CD1c-positive myeloid dendritic cell (primary cell): ENCODE measurements around the gene C5orf22.
"Not testable (repeated sequence)": the region's sequence is repeated elsewhere in the genome, so short reads cannot be mapped to it uniquely, and the experiment has no call there.

Experiments
- DNase-seq: peaks from one replicate; pipeline ENCODE4 v3.0.0-alpha.2; 2016; ENCODE audit errors: extremely low spot score

C5orf22 gene

DNA sequence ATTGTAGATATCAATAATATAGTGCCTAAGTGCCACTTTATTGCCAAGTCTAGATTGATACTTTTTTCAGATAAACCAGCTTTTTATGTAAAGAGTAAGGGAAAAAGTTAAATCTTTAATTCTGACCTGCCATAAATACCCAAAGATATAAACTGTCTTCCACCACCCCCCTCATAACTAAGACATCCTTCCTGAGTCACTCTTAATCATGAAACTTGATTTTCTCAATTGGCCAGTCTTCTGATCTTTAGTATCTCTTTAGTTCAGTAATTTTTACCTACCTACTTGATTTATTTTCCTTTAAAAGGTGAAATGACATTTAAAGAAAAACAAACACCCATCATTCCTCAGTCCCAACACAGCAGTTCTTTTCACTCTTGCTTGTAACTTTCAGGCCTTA, 21.8 kb downstream of the C5orf22 start:
- DNase-seq: no peak

DNA sequence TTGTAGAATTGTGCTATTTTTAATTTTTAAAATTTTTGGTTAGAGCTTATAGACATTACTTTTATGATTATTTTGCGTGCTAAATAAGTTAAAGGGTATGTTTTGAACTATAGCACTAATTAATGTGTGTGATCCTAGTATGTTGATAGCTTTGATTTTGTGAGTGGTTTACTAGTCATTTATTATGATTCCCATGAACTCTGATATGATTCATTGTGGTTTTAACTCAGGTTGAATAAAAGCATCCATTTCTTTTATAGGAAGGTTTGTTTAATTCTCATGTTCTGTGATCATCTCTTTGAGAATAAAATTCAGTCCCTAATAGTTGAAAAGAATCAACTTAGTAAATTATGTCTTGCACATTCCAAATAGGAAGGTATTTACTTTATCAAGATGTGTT, 22.5 kb downstream of the C5orf22 start:
- no peak for DNase-seq

DNA sequence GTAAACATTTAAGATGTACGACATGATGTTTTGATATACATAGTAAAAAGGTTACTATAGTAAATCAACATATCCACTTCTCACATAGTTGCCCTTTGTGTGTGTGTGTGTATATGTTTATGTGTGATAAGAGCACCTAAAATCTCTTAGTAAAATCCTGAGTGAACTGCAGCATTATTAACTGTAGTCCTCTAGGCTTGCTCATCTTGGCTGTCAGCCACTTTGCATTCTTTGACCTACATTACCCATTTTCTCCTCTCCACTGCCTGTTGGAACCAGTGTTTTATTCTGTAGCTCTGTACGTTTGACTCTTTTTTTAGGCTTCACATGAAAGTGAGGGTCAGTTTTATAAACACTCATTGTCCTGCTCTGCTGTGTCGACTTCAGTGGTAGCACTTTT, 24.4 kb downstream of the C5orf22 start:
- no peak for DNase-seq

DNA sequence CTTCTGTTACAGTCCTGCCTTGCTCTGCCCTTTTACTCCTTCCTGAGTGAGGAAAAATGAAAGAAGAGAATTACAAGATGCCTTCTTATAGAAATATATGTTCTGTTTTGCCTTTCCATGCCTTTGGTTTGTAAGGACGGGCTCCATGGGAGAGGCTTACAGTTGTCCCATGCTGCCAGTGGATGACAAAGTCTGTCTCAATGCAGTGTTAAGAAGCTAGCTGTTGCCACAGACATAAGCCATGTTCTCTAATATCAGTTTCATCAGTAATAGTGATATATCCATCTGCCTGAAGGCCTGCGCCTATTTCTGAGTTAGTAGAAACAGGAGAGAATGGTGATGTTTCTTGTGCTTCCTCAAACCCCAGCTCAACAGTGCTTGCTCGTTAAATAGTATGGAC, 27.8 kb downstream of the C5orf22 start:
- no peak for DNase-seq

DNA sequence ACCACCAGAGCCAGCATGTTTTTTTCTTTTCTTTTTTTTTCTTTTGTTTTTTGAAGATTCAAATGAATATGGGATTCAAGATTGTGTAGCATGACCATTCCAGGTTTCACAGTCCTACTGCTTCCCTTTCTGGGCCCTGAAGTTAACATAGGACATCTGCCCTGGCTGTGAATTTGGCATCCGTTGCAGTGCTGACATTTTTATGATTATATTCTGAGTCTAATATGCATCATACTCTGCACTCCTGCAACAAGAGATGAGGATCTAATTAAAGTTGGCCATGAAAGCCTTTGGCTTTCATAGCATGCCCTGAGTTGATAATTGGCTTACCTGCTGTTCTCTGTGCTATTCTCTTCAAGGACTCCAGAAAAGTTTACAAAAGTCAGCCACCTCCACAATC, 29.8 kb downstream of the C5orf22 start:
- DNase-seq: no peak

DNA sequence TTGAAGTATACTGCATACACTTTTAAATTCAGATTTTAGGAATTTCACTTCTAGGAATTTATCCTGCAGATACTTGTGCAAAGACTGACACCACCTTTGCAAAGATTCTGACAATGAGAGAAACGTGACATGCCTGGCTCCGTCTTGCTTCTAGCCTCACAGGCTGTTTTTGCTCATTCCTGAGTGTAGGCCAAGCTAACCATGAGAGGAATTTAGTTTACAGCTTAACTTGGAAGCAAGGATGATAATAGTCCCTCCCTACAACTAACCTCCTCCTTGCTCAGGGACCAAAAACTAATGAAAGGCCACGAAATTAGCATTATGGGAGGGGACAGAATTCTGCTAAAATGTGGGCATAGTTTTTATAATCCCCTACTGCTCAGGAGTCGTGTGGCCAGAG, 31.1 kb downstream of the C5orf22 start:
- DNase-seq: no peak

DNA sequence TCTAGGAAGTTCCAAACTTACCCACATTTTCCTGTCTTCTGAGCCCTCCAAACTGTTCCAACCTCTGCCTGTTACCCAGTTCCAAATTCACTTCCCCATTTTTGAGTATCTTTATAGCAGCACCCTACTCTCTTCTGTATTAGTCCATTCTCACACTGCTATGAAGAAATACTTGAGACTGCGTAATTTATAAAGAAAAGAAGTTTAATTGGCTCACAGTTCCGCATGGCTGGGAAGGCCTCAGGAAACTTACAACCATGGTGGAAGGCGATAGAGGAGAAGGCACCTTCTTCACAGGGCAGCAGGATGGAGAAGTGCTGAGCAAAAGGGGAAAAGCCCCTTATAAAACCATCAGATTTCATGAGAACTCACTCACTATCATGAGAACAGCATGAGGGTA, 34.3 kb downstream of the C5orf22 start:
- peak; percentile 38 for DNase-seq

DNA sequence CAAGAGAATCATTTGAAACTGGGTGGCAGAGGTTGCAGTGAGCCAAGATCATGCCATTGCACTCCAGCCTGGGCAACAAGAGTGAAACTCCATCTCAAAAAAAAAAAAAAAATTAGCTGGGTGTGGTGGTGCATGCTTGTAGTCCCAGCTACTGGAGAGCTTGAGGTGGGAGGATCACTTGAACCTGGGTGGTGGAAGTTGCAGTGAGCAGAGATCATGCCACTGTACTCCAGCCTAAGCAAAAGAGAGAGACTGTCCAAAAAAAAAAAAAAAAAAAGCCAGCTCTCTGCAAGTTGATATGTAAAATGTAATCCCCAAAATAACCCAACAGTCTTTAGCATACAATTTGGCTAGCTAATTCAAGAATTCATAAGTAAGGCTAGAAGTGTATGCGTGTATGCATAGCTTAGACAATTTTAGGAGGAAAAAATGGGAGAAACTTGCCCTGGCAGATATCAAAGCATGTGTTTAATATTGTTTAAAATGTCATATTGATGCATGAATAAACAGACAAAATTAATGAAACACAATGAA, 36.3 kb downstream of the C5orf22 start:
- DNase-seq: no peak

DNA sequence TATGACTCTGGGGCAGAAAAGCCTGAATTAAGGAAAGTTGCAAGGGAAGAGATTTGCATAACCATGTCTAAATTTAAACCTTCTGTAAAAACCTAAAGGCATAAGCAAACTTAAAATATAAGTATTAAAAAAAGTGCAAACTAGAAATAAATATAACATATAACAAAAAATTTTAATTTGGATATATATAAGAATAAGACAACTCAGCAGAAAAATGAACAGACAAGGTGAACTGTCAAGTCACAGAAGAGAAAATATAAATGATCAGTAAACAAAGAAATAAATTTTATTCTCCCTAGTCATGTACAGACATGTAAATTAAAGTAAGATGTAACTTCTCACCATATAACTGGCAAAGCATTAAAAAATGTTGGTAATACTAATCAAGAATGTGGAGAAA, 37.0 kb downstream of the C5orf22 start:
- DNase-seq: no peak

DNA sequence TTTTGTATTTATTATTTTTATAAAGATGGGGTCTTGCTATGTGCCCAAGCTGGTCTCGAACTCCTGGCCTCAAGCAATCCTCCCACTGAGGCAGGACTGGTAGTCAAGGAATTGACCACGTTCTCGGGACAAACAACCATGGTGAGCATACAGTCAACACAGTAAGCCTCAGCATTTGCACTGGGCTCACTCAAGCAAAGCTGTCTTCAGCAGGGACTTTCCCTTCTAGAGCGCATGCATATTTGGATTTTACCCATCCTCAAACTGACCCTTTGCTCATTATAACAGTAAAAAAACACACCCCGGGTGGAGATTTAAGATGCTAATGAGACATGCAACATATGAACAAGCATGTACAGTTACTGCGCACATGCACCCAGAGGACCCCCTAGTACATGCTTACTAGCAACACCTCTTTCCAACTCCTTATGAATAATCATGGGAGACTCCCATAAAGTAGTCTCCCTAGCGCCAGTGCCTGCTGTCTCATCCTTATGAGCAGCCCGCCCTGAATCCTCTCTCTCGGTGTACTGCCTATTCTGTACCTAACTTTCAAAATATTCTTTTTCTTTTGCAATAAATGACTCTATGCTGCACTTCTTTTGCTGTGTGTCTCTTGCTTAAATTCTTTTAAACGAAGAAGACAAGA, 41.5 kb downstream of the C5orf22 start:
- DNase-seq: no peak

DNA sequence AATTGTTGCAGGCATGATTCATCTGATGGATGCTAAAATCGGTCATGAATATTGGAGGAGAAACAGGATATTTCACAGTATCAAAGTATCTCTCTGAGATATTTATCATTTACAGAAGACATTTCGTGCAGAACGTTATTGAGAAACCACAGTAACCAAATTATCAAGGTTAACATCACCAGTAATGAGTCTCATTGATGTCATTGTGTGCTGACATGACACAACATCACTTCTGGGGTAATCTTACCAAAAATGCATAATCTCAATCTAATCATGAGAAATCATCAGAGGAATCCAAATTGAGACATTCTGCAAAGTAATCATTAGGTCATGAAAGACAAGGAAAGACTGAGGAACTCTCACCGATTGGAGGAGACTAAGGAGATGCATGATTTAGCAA, 42.7 kb downstream of the C5orf22 start:
- DNase-seq: no peak

DNA sequence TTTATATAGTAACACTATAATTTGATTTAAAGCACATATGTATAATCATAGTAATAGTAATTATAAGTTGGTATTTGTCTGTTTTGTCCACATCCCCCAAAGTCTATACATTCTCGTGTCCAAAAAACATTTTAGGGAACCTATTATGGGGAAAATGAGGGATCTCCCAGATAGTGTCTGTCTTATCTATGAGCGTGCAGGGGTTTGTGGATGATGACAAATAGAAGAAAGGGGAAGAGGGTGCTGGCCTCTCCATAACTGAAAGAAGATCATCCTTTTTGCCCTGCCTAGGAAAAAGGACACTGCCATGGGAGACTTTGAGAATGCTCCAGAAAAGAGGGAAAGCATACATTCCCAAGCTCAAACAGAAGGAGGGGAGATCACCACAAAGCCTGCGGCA, 45.3 kb downstream of the C5orf22 start:
- no peak for DNase-seq

DNA sequence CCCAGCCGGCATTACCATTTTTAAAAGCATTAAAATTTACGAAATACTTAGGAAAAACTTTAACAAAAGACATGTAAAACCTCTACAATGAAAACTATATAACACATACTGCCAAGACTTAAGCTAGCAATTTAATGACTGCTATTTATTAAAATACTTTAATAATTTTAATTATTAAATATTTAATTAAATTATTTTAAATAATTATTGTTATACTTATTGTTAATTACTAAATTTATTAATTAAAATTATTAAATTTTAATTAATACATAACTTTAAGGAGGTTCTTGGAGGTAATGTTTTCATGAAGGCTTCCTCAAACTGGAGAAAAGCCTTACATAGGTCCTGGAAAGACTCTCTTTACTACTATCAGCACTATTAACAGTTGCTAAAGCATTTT, 47.5 kb downstream of the C5orf22 start:
- no peak for DNase-seq

DNA sequence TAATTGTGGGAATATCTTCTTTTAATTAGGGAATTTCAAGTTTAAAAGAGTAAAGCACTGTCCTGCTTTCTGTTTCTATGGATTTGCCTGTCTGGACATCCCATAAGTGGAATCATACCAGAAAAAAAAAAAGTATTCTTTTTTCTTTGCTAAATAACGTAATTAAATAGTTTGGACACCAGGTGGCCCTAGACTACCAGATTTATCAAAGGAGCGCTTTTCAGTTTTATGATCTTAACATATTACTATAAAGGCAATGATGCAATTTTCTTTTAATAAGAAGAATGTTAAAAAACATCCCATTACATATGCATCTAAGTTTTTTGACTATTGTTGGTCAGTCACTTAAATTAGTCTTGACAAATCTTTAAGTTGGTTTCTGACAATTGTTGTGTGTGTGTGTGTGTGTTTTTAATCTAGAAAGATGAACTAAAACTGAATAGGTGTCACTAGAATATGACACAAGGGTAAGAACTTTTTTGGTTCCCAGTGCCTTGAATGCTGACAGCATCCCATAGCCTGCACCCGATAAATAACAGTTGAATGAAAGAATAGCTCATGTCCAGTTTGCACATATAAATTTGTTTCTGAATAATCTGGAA, 49.5 kb downstream of the C5orf22 start:
- DNase-seq: peak; percentile 59

DNA sequence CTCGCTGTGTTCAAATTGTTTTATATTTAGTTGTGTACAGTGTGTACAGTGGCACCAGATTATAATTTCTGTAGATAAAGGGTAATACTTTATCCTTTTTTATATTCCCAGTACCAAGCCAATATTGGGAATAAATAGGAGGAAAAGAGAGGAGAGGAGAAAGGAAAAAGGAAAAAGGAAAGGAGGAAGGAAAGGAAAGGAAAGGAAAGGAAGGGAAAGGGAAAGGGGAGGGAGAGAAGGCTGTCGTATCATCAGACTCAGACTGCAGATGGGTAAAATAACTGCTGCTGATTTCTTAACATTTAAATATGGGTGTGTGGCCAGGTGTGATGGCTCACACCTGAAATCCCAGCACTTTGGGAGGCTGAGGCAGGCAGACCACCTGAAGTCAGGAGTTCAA, 51.0 kb downstream of the C5orf22 start:
- DNase-seq: no peak

DNA sequence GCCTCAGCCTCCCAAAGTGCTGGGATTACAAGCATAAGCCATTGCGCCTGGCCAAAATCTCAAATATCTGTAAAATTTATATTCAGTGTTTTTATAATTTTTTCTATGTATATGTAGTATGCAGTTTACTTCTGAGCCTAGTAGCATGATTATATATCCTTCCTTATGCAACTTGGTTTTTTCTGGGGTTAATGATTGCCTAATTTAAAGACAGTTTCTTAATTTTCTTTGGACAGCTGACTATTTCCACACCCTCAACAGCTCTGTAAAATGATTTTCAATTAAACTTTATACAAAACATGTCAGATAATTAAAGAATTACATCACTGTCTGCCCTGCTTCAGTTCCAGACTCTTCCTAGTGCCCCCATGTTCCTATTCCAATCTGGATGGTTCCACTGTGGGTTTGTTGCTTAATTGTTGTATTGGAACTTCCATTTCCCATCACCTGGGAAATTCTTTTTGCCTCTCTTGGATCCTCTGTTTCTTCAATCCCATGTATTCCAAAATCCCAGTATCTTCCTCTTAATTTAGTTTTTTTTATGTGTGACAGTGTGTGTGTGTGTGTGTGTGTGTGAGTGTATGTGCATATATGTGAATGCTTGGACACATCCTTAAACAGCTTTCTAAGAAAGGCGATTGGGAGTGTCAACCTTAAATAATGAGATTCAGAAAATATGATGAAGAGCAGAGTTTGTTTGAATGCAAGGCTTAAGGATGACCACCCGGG, 53.2 kb downstream of the C5orf22 start:
- DNase-seq: no peak

DNA sequence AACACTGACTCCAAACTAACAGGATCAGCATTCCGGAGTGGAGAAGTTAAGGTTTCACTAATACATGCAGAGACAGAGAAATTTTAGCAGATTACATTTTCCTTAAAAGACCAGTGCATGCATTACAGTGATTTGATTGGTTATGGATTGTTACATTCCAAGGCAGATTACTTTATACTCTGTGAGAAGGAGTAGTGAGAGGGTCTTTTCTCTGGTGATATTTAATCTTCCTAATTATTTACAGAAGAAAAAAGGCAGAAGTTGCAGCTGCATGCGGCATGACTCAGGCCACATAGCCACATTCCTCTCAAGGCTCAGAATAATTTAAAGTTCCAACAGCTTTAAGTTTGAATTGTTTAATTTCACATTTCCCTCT, 53.8 kb downstream of the C5orf22 start:
- DNase-seq: no peak

DNA sequence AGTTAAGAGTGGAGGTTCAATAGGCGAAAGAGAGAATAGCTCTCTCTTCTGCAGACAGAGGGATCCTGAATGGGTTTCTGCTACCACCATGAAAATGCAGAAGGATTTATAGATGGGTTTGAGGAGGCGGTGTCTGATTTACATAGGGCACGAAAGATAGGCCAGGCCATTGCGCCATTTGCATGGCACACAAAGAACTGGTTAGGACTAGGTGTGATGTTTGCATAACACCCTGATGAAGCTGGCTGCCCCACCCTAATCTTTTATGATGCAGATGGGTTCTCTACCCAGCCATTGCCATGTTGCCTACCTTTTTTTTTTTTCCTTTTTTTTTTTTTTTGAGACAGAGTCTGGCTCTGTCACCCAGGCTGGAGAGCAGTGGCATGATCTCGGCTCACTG, 55.4 kb downstream of the C5orf22 start:
- no peak for DNase-seq

DNA sequence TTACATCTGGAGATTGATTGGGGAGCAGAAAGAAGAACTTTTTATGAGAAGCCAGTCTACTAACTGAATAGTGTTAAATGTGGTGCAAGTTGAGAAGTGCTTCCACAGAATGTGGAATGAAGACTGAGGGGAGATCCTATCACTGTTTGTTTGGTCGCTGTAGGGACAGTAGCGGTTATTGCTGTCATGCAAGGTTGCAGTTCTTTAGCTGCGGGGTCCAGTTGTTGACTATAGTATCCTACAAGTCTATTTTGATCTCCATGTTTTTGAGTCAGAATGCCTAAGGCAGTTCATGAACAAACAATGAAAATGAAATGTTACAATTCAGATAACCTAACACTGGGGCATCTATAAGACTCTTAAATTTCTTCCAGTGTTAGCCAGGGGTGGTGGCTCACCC, 61.6 kb downstream of the C5orf22 start:
- no peak for DNase-seq

DNA sequence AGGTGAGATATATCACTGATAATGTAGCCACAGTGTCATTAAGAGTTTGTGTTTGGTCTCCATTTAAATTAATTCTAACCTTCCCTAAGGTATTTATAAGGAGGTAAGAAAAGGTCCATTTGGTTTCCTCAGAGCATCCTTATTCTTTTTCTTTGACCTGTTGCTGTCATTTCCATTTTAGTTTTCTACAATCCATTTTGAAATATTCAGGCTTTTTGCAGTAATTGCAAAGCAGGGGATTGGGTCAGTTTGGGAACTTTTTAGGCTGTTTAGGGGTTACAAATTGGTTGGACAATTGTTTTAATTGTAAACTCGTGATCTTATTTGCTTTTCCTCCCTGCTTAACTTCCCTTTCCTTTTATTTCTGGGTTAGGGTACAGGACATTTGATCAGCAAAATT, 64.3 kb downstream of the C5orf22 start:
- no peak for DNase-seq

DNA sequence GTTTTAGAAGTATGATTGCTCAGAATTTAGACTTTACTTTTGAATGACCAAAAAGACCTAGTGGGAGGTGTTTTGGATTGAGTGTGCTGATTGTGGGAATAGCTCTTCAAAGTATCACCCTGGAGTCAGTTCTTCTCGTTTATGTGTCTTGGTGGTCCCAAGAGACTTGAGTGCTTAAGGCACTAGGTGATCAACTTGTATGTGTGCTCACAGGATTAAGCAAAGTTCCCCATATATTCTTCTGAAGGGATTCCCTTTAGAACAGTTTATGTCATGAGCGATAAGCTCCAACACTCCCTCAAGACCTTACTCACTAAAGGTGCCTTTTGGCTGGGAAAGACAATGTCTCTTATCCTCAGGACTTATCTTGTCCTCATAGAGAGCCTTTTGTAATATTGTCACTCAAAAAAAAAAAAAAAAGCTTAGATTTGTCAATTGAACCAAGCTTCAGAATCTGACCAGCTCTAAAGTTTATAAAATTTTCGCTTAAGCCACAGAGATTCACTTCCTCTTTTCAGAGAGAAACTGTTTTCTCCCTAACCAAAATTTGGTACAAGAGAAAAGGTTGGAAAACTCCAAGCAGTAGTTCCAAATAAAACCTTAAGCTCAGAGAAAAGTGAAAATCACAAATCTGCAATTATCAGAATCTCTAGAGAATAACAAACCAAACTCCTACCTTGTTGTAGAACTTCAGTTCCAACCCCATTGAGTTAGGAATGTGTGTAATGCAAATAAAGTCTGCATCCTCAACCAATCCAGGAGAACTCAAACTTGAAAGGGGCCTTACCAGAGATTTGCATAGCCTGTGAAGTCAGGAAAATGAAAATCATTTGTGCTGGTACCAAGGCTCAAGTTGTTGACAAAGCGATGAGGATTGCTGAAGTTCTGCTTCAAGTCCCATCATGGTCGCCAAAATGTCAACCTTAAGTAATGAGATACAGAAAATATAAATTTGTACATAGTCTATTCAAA, 66.8 kb downstream of the C5orf22 start:
- peak; percentile 23 for DNase-seq

DNA sequence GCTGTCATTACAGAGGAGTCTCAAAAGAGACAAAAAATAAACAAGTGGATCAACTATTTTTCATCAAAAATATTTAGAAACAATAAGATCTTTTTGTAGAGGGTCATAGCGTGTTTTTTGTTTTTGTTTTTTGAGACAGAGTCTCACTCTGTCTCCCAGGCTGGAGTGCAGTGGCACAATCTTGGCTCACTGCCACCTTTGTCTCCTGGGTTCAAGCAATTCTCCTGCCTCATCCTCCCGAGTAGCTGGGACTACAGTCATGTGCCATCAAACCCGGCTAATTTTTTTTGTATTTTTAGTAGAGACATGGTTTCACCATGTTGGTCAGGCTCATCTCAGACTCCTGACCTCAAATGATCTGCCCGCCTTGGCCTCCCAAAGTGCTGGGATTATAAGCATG, 70.2 kb downstream of the C5orf22 start:
- not testable (repeated sequence) for DNase-seq
